Parathyroid adenoma (tissue), 2 donors: ENCODE results near the gene LPO.

Experiments used
- H2AFZ ChIP-seq: fragments of 300-600 bp; sonication (generic); one replicate; pipeline ENCODE4 v1.7.0; 2017; ENCODE audit warnings: antibody characterized with exemption, mild to moderate bottlenecking
- H3K27ac ChIP-seq: fragments of 300-600 bp; sonication (generic); one replicate; pipeline ENCODE4 v1.7.0; 2017
- H3K27me3 ChIP-seq: fragments of 300-600 bp; sonication (generic); one replicate; pipeline ENCODE4 v1.7.0; 2017; ENCODE audit warnings: low read length; ENCODE audit not compliant: control insufficient read depth, insufficient read depth
- H3K36me3 ChIP-seq: fragments of 300-600 bp; sonication (generic); one replicate; pipeline ENCODE4 v1.7.0; 2017; ENCODE audit warnings: low read length; ENCODE audit not compliant: control insufficient read depth, insufficient read depth
- H3K4me1 ChIP-seq: fragments of 300-600 bp; sonication (generic); one replicate; pipeline ENCODE4 v1.7.0; 2017; ENCODE audit warnings: control low read depth
- H3K4me2 ChIP-seq: fragments of 300-600 bp; sonication (generic); one replicate; pipeline ENCODE4 v1.7.0; 2017; ENCODE audit warnings: low read length
- H3K4me3 ChIP-seq: fragments of 300-600 bp; sonication (generic); one replicate; pipeline ENCODE4 v1.7.0; 2017; ENCODE audit warnings: low read depth, low read length
- H3K79me2 ChIP-seq: fragments of 300-600 bp; sonication (generic); one replicate; pipeline ENCODE4 v1.7.0; 2017; ENCODE audit warnings: control low read depth
- H3K9ac ChIP-seq: fragments of 300-600 bp; sonication (generic); one replicate; pipeline ENCODE4 v1.7.0; 2017; ENCODE audit warnings: mild to moderate bottlenecking
- H3K9me3 ChIP-seq: fragments of 300-600 bp; sonication (generic); one replicate; pipeline ENCODE4 v1.7.0; 2017; ENCODE audit warnings: low read length; ENCODE audit not compliant: control insufficient read depth
- TF ChIP-seq, protein P1 (sequence below): fragments of 300-600 bp; sonication (generic); IDR thresholded peaks from one replicate; pipeline ENCODE4 v1.7.0; 2017; ENCODE audit warnings: antibody characterized with exemption, mild to moderate bottlenecking
- donor health status: primary hyperparathyroidism.

Gene LPO

DNA sequence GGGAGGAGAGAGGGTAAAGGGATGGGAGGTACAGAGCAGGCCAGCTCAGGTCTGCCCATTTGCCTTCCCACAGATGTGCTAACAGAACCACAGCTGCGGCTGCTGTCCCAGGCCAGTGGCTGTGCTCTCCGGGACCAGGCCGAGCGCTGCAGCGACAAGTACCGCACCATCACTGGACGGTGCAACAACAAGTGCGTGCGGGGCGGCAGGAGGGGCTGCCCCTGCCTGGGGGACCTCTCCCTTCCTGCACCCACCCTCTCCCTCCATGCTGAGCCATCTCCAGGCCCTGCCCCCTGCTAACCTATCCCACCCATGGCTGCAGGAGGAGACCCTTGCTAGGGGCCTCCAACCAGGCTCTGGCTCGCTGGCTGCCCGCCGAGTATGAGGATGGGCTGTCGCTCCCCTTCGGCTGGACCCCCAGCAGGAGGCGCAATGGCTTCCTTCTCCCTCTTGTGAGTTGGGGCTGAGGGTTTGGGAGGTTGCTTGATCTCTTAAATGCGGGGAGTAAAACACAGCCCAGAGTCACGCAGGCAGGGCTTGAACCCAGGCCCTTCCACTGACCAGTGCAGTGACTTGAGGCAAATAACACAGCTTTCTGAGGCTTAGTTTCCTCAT, 44.6 kb upstream of the LPO start:
- H3K4me3 ChIP-seq = no peak overlapping the region
- H3K79me2 ChIP-seq = no peaks in the 10 kb centered on the region
- H2AFZ ChIP-seq = no peak overlapping the region
- no peaks in the 10 kb centered on the region for H3K36me3 ChIP-seq
- TF ChIP-seq, protein P1, sequence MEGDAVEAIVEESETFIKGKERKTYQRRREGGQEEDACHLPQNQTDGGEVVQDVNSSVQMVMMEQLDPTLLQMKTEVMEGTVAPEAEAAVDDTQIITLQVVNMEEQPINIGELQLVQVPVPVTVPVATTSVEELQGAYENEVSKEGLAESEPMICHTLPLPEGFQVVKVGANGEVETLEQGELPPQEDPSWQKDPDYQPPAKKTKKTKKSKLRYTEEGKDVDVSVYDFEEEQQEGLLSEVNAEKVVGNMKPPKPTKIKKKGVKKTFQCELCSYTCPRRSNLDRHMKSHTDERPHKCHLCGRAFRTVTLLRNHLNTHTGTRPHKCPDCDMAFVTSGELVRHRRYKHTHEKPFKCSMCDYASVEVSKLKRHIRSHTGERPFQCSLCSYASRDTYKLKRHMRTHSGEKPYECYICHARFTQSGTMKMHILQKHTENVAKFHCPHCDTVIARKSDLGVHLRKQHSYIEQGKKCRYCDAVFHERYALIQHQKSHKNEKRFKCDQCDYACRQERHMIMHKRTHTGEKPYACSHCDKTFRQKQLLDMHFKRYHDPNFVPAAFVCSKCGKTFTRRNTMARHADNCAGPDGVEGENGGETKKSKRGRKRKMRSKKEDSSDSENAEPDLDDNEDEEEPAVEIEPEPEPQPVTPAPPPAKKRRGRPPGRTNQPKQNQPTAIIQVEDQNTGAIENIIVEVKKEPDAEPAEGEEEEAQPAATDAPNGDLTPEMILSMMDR = no peak
- H3K9me3 ChIP-seq = no peaks in the 10 kb centered on the region
- H3K4me1 ChIP-seq = no peaks in the 10 kb centered on the region
- no peak overlapping the region for H3K27ac ChIP-seq
- no peaks in the 10 kb centered on the region for H3K27me3 ChIP-seq
- H3K4me2 ChIP-seq = no peak overlapping the region
- no peak overlapping the region for H3K9ac ChIP-seq

DNA sequence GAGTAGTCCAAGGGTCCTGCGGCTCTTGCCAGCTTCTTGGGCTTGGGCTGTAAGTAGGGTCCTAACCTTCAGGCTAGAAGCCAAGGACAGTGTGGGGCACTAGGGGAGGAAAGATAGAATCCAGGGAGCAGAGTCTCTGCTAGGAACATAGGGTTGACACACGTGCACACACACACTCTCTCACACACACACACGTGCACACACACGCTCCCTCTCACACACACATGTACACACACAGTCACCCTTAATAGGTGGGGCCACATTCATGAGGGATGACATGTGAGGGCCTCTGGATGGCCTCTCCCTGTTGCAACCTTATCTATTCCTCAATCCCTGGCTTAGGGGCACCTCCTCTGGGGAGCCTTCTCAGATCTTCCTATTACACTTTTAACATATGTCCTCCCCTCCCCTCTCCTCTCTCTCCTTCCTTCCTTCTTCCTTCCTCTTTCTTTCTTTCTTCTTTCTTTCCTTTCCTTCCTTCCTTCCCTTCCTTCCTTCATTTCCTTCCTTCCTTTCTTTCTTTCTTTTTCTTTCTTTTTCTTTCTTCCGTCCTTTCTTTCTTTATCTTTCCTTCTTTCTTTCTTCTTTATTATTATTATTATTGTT, 42.8 kb upstream of the LPO start:
- Histone ChIP-seq H3K27ac (no peak overlapping the region), H3K27me3 (no peaks in the 10 kb centered on the region), H3K4me1 (no peaks in the 10 kb centered on the region), H3K4me3 (no peak overlapping the region), H3K79me2 (no peaks in the 10 kb centered on the region), H3K4me2 (no peak overlapping the region), H3K36me3 (no peaks in the 10 kb centered on the region), H3K9ac (no peak overlapping the region), H2AFZ (no peak overlapping the region), H3K9me3 (no peaks in the 10 kb centered on the region)
- TF ChIP-seq, protein P1 = no peak

DNA sequence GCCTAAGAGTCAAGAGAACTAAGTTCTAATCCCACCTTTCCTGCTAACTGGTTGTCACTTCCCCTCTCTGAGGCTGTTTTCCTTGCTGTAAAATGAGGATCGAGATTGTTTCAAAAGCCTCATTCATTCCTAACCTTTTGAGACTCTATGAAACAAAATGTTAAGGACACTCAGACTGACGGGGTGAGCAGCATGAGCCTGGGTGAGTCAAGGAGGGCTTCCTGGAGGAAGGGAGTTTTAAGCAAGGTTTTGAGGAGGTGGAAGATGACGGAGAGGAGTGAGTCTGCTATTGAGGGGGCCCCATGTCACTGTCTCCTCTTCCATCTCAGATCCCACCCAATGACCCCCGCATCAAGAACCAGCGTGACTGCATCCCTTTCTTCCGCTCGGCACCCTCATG, 41.8 kb upstream of the LPO start:
- no peaks in the 10 kb centered on the region for H3K9me3 ChIP-seq
- H2AFZ ChIP-seq = no peak overlapping the region
- no peaks in the 10 kb centered on the region for H3K79me2 ChIP-seq
- no peak overlapping the region for H3K27ac ChIP-seq
- no peaks in the 10 kb centered on the region for H3K4me1 ChIP-seq
- no peak overlapping the region for H3K4me2 ChIP-seq
- no peak overlapping the region for H3K9ac ChIP-seq
- no peak overlapping the region for H3K4me3 ChIP-seq
- TF ChIP-seq, protein P1 = no peak
- no peaks in the 10 kb centered on the region for H3K27me3 ChIP-seq
- H3K36me3 ChIP-seq = no peaks in the 10 kb centered on the region

DNA sequence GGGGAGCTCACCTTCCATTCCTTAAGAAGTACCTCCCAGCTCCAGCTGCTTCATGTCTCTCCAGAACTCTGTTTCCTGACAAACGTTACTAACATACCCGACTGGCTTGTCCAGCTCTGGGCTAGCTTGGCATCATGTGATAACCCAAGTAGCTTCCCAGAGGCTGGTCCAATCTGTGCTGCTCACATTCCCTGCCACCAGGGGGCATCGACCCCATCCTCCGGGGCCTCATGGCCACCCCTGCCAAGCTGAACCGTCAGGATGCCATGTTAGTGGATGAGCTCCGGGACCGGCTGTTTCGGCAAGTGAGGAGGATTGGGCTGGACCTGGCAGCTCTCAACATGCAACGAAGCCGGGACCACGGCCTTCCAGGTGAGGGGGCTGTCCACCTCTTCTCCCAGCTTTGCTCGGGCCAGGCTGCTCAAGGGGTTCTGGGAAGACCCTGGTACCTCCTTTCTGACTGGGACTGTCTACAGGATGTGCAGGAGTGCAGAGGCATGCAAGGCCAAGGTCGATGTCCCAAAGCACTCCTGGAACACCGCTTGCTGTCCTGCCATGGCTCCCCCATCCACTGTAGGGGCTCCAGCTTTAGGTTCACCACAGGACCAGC, 38.3 kb upstream of the LPO start:
- Histone ChIP-seq H3K4me1 (no peaks in the 10 kb centered on the region), H3K9ac (no peak overlapping the region), H3K27me3 (no peaks in the 10 kb centered on the region), H3K9me3 (no peaks in the 10 kb centered on the region), H2AFZ (no peak overlapping the region), H3K27ac (no peak overlapping the region), H3K4me2 (no peak overlapping the region), H3K36me3 (no peaks in the 10 kb centered on the region), H3K4me3 (no peak overlapping the region), H3K79me2 (no peaks in the 10 kb centered on the region)
- TF ChIP-seq, protein P1 = peak; percentile 61
